Measurements from ENCODE around the gene NUPR1. TPM values are rescaled to one million over a fixed set of nuclear protein-coding genes. Genes with fewer than 3 reads are reported as not detected.

Gene NUPR1
- total RNA-seq, 4 donors from 2014 or later: 32.8 to 52.8 (median 41.1) TPM

GRCh38 chr16:28580726-28581315 is 42.0 kb upstream of the NUPR1 start:
- Histone ChIP-seq H3K9me3 (no peaks in the 10 kb centered on the region), H3K4me1 (no peaks in the 10 kb centered on the region), H3K4me3 (no peak overlapping the region), H3K27ac (no peak overlapping the region), H3K36me3 (peaks cover 0 to 71% of the 10 kb centered on the region in 2 donors), H3K27me3 (no peaks in the 10 kb centered on the region)
- no peak for ATAC-seq
- 88 to 97% methylated on average over 4 to 10 of the region's 15 CpGs for WGBS, 2 donors (ENCODE audit: low coverage in 1 of 2)
- TF ChIP-seq CTCF (IDR thresholded peaks at IDR 0.05): no peak
- TF ChIP-seq POLR2AphosphoS5 (IDR thresholded peaks at IDR 0.05): no peak
- TF ChIP-seq EP300 (IDR thresholded peaks at IDR 0.05): no peak
- no peak for TF ChIP-seq POLR2A (IDR thresholded peaks at IDR 0.05)

- TF ChIP-seq EP300 (IDR thresholded peaks at IDR 0.05): no peak
- no peak for TF ChIP-seq POLR2AphosphoS5 (IDR thresholded peaks at IDR 0.05)
- TF ChIP-seq POLR2A (IDR thresholded peaks at IDR 0.05): no peak
- no peak for TF ChIP-seq CTCF (IDR thresholded peaks at IDR 0.05)
- Histone ChIP-seq H3K4me1 (peaks cover 0 to 27% (median 16%) of the 10 kb centered on the region in 3 donors), H3K36me3 (peaks cover 0 to 19% of the 10 kb centered on the region in 2 donors), H3K9me3 (no peaks in the 10 kb centered on the region), H3K27me3 (no peaks in the 10 kb centered on the region), H3K4me3 (no peak overlapping the region), H3K27ac (no peak overlapping the region)
- 87 to 93% methylated on average over 4 to 7 of the region's 8 CpGs for WGBS, 2 donors (ENCODE audit: low coverage in 1 of 2)
- no peak for ATAC-seq
Observed at GRCh38 chr16:28575446-28576109, 36.8 kb upstream of the NUPR1 start.

GRCh38 chr16:28574925-28575324 is 36.2 kb upstream of the NUPR1 start:
- peaks cover 0 to 12% of the 10 kb centered on the region in 2 donors for H3K36me3 ChIP-seq
- no peaks in the 10 kb centered on the region for H3K27me3 ChIP-seq
- no peak overlapping the region for H3K27ac ChIP-seq
- no peak overlapping the region for H3K4me3 ChIP-seq
- H3K4me1 ChIP-seq: peaks cover 0 to 27% (median 16%) of the 10 kb centered on the region in 3 donors
- ATAC-seq: no peak
- WGBS, 2 donors (ENCODE audit: low coverage in 1 of 2): 100% methylated on average over 1 to 2 of the region's 2 CpGs
- TF ChIP-seq EP300 (IDR thresholded peaks at IDR 0.05) (no peak), CTCF (IDR thresholded peaks at IDR 0.05) (no peak), POLR2AphosphoS5 (IDR thresholded peaks at IDR 0.05) (no peak), POLR2A (IDR thresholded peaks at IDR 0.05) (no peak)
- H3K9me3 ChIP-seq: no peaks in the 10 kb centered on the region

- H3K9me3 ChIP-seq: no peaks in the 10 kb centered on the region
- 80 to 82% methylated on average over 12 to 15 of the region's 17 CpGs for WGBS, 2 donors (ENCODE audit: low coverage in 1 of 2)
- TF ChIP-seq EP300 (IDR thresholded peaks at IDR 0.05): no peak
- no peak for TF ChIP-seq CTCF (IDR thresholded peaks at IDR 0.05)
- TF ChIP-seq POLR2AphosphoS5 (IDR thresholded peaks at IDR 0.05): no peak
- no peak for TF ChIP-seq POLR2A (IDR thresholded peaks at IDR 0.05)
- no peak overlapping the region for H3K4me3 ChIP-seq
- H3K36me3 ChIP-seq: peaks cover 0 to 5% of the 10 kb centered on the region in 2 donors
- no peak for ATAC-seq
- peak overlapping the region in 1 of 4 donors; percentile 53 for H3K27ac ChIP-seq
- peaks cover 0 to 27% (median 16%) of the 10 kb centered on the region in 3 donors for H3K4me1 ChIP-seq
- no peaks in the 10 kb centered on the region for H3K27me3 ChIP-seq
Observed at GRCh38 chr16:28573738-28574718, 35.3 kb upstream of the NUPR1 start.

All from gastroesophageal sphincter (tissue), 4 donors.